GM18858 (cell line): ENCODE measurements around the gene GSG1L.
"Not testable (repeated sequence)": the region's sequence is repeated elsewhere in the genome, so short reads cannot be mapped to it uniquely, and the experiment has no call there.

Experiments
- ATAC-seq: cut with Tn5 transposase; IDR thresholded peaks from one replicate; pipeline ENCODE4 v1.9.1; 2021; ENCODE audit not compliant: unreplicated experiment

Gene GSG1L

GRCh38 chr16:27911486-27911885, 152.0 kb downstream of the GSG1L start:
- no peak for ATAC-seq

GRCh38 chr16:27907457-27907972, 156.0 kb downstream of the GSG1L start:
- ATAC-seq: no peak

GRCh38 chr16:27906883-27907282, 156.6 kb downstream of the GSG1L start:
- ATAC-seq: no peak

GRCh38 chr16:27903046-27903655, 160.4 kb downstream of the GSG1L start:
- no peak for ATAC-seq

GRCh38 chr16:27902551-27902950, 161.0 kb downstream of the GSG1L start:
- no peak for ATAC-seq

GRCh38 chr16:27901956-27902355, 161.6 kb downstream of the GSG1L start:
- ATAC-seq: no peak

- ATAC-seq: no peak
Observed at GRCh38 chr16:27899736-27900135, 163.8 kb downstream of the GSG1L start.

- no peak for ATAC-seq
Observed at GRCh38 chr16:27894386-27894785, 169.1 kb downstream of the GSG1L start.

- no peak for ATAC-seq
Observed at GRCh38 chr16:27892879-27893278, 170.6 kb downstream of the GSG1L start.

GRCh38 chr16:27890866-27891265, 172.6 kb downstream of the GSG1L start:
- ATAC-seq: no peak

- ATAC-seq: no peak
Observed at GRCh38 chr16:27890006-27890405, 173.5 kb downstream of the GSG1L start.

GRCh38 chr16:27883576-27883975, 179.9 kb downstream of the GSG1L start:
- ATAC-seq: no peak

GRCh38 chr16:27880287-27880686, 183.2 kb downstream of the GSG1L start:
- ATAC-seq: no peak

- no peak for ATAC-seq
Observed at GRCh38 chr16:27879601-27880247, 183.8 kb downstream of the GSG1L start.

- ATAC-seq: not testable (repeated sequence)
Observed at GRCh38 chr16:27872627-27873026, 190.9 kb downstream of the GSG1L start.

- no peak for ATAC-seq
Observed at GRCh38 chr16:27870116-27870798, 193.3 kb downstream of the GSG1L start.

- ATAC-seq: no peak
Observed at GRCh38 chr16:27869411-27869810, 194.1 kb downstream of the GSG1L start.

- no peak for ATAC-seq
Observed at GRCh38 chr16:27868180-27868579, 195.3 kb downstream of the GSG1L start.

GRCh38 chr16:27867122-27868110, 196.1 kb downstream of the GSG1L start:
- no peak for ATAC-seq

- no peak for ATAC-seq
Observed at GRCh38 chr16:27863377-27863776, 200.1 kb downstream of the GSG1L start.

GRCh38 chr16:27862953-27863352, 200.6 kb downstream of the GSG1L start:
- no peak for ATAC-seq
